Measurements from ENCODE around the gene STYK1.

GRCh38 chr12:10689146-10689545, 15.3 kb upstream of the STYK1 start:
- no peak for TF ChIP-seq ARNT (IDR thresholded peaks at IDR 0.05)
- TF ChIP-seq FOXA1 (IDR thresholded peaks at IDR 0.05), result no peak
- TF ChIP-seq PKNOX1 (IDR thresholded peaks at IDR 0.05), result no peak
- no peak for TF ChIP-seq BHLHE40 (IDR thresholded peaks at IDR 0.05; ENCODE audit: borderline replicate concordance)
- TF ChIP-seq FOXK2 (IDR thresholded peaks at IDR 0.05), result no peak
- TF ChIP-seq FOXM1 (IDR thresholded peaks at IDR 0.05; ENCODE audit: borderline replicate concordance), result no peak
- TF ChIP-seq HDGF (IDR thresholded peaks at IDR 0.05; ENCODE audit: borderline replicate concordance), result no peak
- TF ChIP-seq SUZ12 (IDR thresholded peaks at IDR 0.05), result no peak
- TF ChIP-seq ELF4 (IDR thresholded peaks at IDR 0.05), result no peak
